Measurements from ENCODE around the gene NWD2. TPM values are rescaled to one million over a fixed set of nuclear protein-coding genes. Genes with fewer than 3 reads are reported as not detected.

Gene NWD2
- polyA plus RNA-seq, 3 donors: not detected

DNA sequence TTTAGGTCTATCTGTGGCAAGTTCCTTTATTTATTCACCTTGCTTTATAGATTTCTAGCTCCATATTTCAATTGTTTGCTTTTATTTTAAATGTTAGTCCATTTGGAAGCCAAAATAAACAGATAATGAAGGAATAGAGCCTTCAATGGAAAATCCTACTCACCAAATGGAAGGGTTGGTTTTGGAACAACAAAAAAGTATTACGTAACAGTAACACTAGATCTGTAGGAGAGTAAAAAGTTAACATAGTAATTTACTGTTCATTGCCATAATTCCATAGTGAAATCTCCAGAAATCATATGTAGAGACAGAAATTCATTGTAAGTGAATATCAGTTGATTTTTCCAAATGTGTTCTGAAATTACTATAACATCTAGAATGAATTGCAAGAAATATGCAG lies 34.6 kb downstream of the NWD2 start:
- WGBS (ENCODE audit: insufficient coverage): no CpG with 5 or more reads among the region's 1 CpG
- no peak overlapping the region for H3K27ac ChIP-seq (ENCODE audit: low read depth in 1 of 2, low read length in 2 of 2)
- peaks cover 0 to 12% (median 4%) of the 10 kb centered on the region in 7 donors for H3K9me3 Mint-ChIP-seq
- no peaks in the 10 kb centered on the region for H3K27me3 ChIP-seq (ENCODE audit: control insufficient read depth in 2 of 2, insufficient read depth in 2 of 2, low read length in 2 of 2)
- no peaks in the 10 kb centered on the region for H3K79me2 ChIP-seq (ENCODE audit: insufficient read depth, low read length)
- H3K36me3 ChIP-seq (replicated peaks in 1 of 2; ENCODE audit: control insufficient read depth in 1 of 2, insufficient read depth in 2 of 2, low read length in 2 of 2): no peaks in the 10 kb centered on the region
- H3K27ac Mint-ChIP-seq: no peak overlapping the region
- no peak overlapping the region for H3K4me3 Mint-ChIP-seq
- no peak overlapping the region for H3K9ac ChIP-seq (ENCODE audit: insufficient read depth, low read length, poor library complexity, severe bottlenecking)
- no peaks in the 10 kb centered on the region for H3K4me1 Mint-ChIP-seq
- no peaks in the 10 kb centered on the region for H3K36me3 Mint-ChIP-seq
- no peak overlapping the region for H2AFZ ChIP-seq (ENCODE audit: insufficient read depth, low read depth, low read length, poor library complexity, severe bottlenecking)
- no peak overlapping the region for H3K4me2 ChIP-seq (replicated peaks; ENCODE audit: extremely low read depth, low read length, poor library complexity, severe bottlenecking)
- TF ChIP-seq CTCF (IDR thresholded peaks at IDR 0.05): no peak
- no peaks in the 10 kb centered on the region for H4K20me1 ChIP-seq (ENCODE audit: insufficient read depth, low read length)
- intact Hi-C loops (cut with micrococcal nuclease): no loop called here
- DNase-seq: no peak
- H3K4me3 ChIP-seq (replicated peaks in 1 of 3; ENCODE audit: low read depth in 2 of 3, low read length in 3 of 3): no peak overlapping the region
- peaks cover 1 to 2% (median 2%) of the 10 kb centered on the region in 3 donors for H3K27me3 Mint-ChIP-seq (ENCODE audit: low read depth in 3 of 3)
- H3K4me1 ChIP-seq (ENCODE audit: control insufficient read depth in 1 of 2, insufficient read depth in 2 of 2, low read length in 2 of 2): no peaks in the 10 kb centered on the region
- H3K9me3 ChIP-seq (replicated peaks in 1 of 2; ENCODE audit: control insufficient read depth in 1 of 2, insufficient read depth in 1 of 2, low read length in 2 of 2): no peaks in the 10 kb centered on the region

DNA sequence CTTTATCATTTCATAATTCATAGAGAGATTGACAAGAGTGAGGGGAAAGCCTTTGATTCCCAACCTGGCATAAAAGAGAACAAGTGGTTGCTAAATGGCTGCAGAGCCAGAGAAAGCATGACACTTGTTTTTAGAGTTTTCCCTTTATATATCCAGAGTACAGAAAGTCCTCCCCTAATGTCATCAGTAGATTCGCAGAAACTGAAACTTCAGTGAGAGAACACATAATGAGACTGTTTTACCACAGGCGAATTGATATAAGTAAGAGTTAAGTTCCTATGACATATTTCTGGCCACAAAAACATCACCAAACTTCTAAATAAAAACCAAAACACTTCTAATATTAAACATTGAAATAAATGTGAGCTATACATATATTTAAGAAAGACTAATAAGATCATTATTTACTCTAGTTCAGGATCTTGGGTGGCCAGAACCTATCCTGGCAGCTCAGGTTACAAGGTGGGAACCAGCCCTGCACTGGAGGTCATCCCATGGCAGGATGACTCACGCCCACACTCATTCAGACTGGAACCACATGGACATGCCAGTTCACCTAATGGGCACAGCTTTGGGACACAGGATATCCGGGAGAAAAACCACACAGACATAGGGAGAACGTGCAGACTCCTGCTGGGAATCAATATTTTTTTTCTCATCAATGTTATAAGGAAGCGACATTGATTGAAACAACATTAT lies 35.5 kb downstream of the NWD2 start:
- WGBS (ENCODE audit: insufficient coverage): 92% methylated on average over 2 of the region's 6 CpGs
- Mint-ChIP-seq H3K27me3 (ENCODE audit: low read depth in 3 of 3) (peaks cover 1 to 2% (median 2%) of the 10 kb centered on the region in 3 donors), H3K9me3 (peaks cover 0 to 11% (median 4%) of the 10 kb centered on the region in 7 donors), H3K4me1 (no peaks in the 10 kb centered on the region), H3K4me3 (no peak overlapping the region), H3K27ac (no peak overlapping the region), H3K36me3 (no peaks in the 10 kb centered on the region)
- no peak for DNase-seq
- H4K20me1 ChIP-seq (ENCODE audit: insufficient read depth, low read length): no peaks in the 10 kb centered on the region
- no peaks in the 10 kb centered on the region for H3K27me3 ChIP-seq (ENCODE audit: control insufficient read depth in 2 of 2, insufficient read depth in 2 of 2, low read length in 2 of 2)
- no peaks in the 10 kb centered on the region for H3K36me3 ChIP-seq (replicated peaks in 1 of 2; ENCODE audit: control insufficient read depth in 1 of 2, insufficient read depth in 2 of 2, low read length in 2 of 2)
- H3K27ac ChIP-seq (ENCODE audit: low read depth in 1 of 2, low read length in 2 of 2): no peak overlapping the region
- intact Hi-C loops (cut with micrococcal nuclease): no loop called here
- H3K79me2 ChIP-seq (ENCODE audit: insufficient read depth, low read length): no peaks in the 10 kb centered on the region
- H3K9ac ChIP-seq (ENCODE audit: insufficient read depth, low read length, poor library complexity, severe bottlenecking): no peak overlapping the region
- no peaks in the 10 kb centered on the region for H3K4me1 ChIP-seq (ENCODE audit: control insufficient read depth in 1 of 2, insufficient read depth in 2 of 2, low read length in 2 of 2)
- H3K9me3 ChIP-seq (replicated peaks in 1 of 2; ENCODE audit: control insufficient read depth in 1 of 2, insufficient read depth in 1 of 2, low read length in 2 of 2): no peaks in the 10 kb centered on the region
- TF ChIP-seq CTCF (IDR thresholded peaks at IDR 0.05): no peak
- H3K4me3 ChIP-seq (replicated peaks in 1 of 3; ENCODE audit: low read depth in 2 of 3, low read length in 3 of 3): no peak overlapping the region
- no peak overlapping the region for H2AFZ ChIP-seq (ENCODE audit: insufficient read depth, low read depth, low read length, poor library complexity, severe bottlenecking)
- no peak overlapping the region for H3K4me2 ChIP-seq (replicated peaks; ENCODE audit: extremely low read depth, low read length, poor library complexity, severe bottlenecking)
